ENCODE measurements around the gene TMEM143. TPM values are rescaled to one million over a fixed set of nuclear protein-coding genes. Genes with fewer than 3 reads are reported as not detected.
"Not testable (repeated sequence)": the region's sequence is repeated elsewhere in the genome, so short reads cannot be mapped to it uniquely, and the experiment has no call there.

Gene TMEM143
- total RNA-seq, 2 donors from 2014 or later: 20.4 to 43.8 TPM

- no peaks in the 10 kb centered on the region for H3K36me3 ChIP-seq
- H3K4me1 ChIP-seq: no peaks in the 10 kb centered on the region
- DNase-seq (ENCODE audit: low spot score): no peak
- no peaks in the 10 kb centered on the region for H3K27me3 ChIP-seq
- H3K9me3 ChIP-seq: no peaks in the 10 kb centered on the region
- no peak overlapping the region for H3K27ac ChIP-seq
- no peak overlapping the region for H3K4me3 ChIP-seq
- TF ChIP-seq CTCF (IDR thresholded peaks at IDR 0.05): no peak
Observed at GRCh38 chr19:48373567-48373966, 9.8 kb upstream of the TMEM143 start.

- no peaks in the 10 kb centered on the region for H3K9me3 ChIP-seq
- no peaks in the 10 kb centered on the region for H3K4me1 ChIP-seq
- TF ChIP-seq CTCF (IDR thresholded peaks at IDR 0.05): no peak
- no peak for DNase-seq (ENCODE audit: low spot score)
- no peaks in the 10 kb centered on the region for H3K27me3 ChIP-seq
- no peak overlapping the region for H3K27ac ChIP-seq
- no peak overlapping the region for H3K4me3 ChIP-seq
- no peaks in the 10 kb centered on the region for H3K36me3 ChIP-seq
Observed at GRCh38 chr19:48372904-48373303, 9.2 kb upstream of the TMEM143 start.

GRCh38 chr19:48371771-48372170, 8.0 kb upstream of the TMEM143 start:
- H3K27ac ChIP-seq; H3K4me3 ChIP-seq; H3K9me3 ChIP-seq; H3K36me3 ChIP-seq; H3K4me1 ChIP-seq; DNase-seq (ENCODE audit: low spot score); H3K27me3 ChIP-seq: not testable (repeated sequence)

GRCh38 chr19:48371367-48371766, 7.6 kb upstream of the TMEM143 start:
- TF ChIP-seq CTCF (IDR thresholded peaks at IDR 0.05): no peak
- no peak for DNase-seq (ENCODE audit: low spot score)
- Histone ChIP-seq H3K9me3 (no peaks in the 10 kb centered on the region), H3K27ac (no peak overlapping the region), H3K27me3 (no peaks in the 10 kb centered on the region), H3K4me3 (no peak overlapping the region), H3K4me1 (no peaks in the 10 kb centered on the region), H3K36me3 (no peaks in the 10 kb centered on the region)

GRCh38 chr19:48370955-48371354, 7.2 kb upstream of the TMEM143 start:
- no peak for TF ChIP-seq CTCF (IDR thresholded peaks at IDR 0.05)
- Histone ChIP-seq H3K27me3 (no peaks in the 10 kb centered on the region), H3K36me3 (no peaks in the 10 kb centered on the region), H3K4me1 (no peaks in the 10 kb centered on the region), H3K27ac (no peak overlapping the region), H3K9me3 (no peaks in the 10 kb centered on the region), H3K4me3 (no peak overlapping the region)
- no peak for DNase-seq (ENCODE audit: low spot score)

GRCh38 chr19:48368936-48369335, 5.2 kb upstream of the TMEM143 start:
- H3K4me3 ChIP-seq: no peak overlapping the region
- no peaks in the 10 kb centered on the region for H3K36me3 ChIP-seq
- H3K27ac ChIP-seq: no peak overlapping the region
- TF ChIP-seq CTCF (IDR thresholded peaks at IDR 0.05): no peak
- DNase-seq (ENCODE audit: low spot score): no peak
- H3K9me3 ChIP-seq: no peaks in the 10 kb centered on the region
- H3K27me3 ChIP-seq: no peaks in the 10 kb centered on the region
- H3K4me1 ChIP-seq: peaks cover 0 to 6% of the 10 kb centered on the region in 2 donors

All from right atrium auricular region (tissue), 2 donors.